Thyroid gland (tissue), 4 donors: ENCODE measurements around the gene CAD. TPM values are rescaled to one million over a fixed set of nuclear protein-coding genes. Genes with fewer than 3 reads are reported as not detected.

ENCODE experiments used
- DNase-seq, 2 donors: peaks; one replicate each; pipeline ENCODE4 v3.0.0-alpha.2; 2019
- H3K27ac ChIP-seq, 3 donors: fragments of 200-600 bp; sonication (generic); 1 replicate in 2 of 3; 2 replicates in 1 of 3; pipeline ENCODE4 v1.5.1; 2016 to 2019; ENCODE audit warnings: mild to moderate bottlenecking in 1 of 3, moderate library complexity in 1 of 3
- H3K27me3 ChIP-seq: fragments of 200-600 bp; sonication (generic); one replicate; pipeline ENCODE4 v1.5.1; 2019
- H3K36me3 ChIP-seq, 2 donors: fragments of 200-600 bp; sonication (generic); one replicate each; pipeline ENCODE4 v1.5.1; 2016 to 2019
- H3K4me1 ChIP-seq, 2 donors: fragments of 200-600 bp; sonication (generic); one replicate each; pipeline ENCODE4 v1.5.1; 2017 to 2019
- H3K4me3 ChIP-seq, 3 donors: fragments of 200-600 bp; sonication (generic); replicated peaks in 1 of 3; 1 replicate in 2 of 3; 2 replicates in 1 of 3; pipeline ENCODE4 v1.5.1; 2016; ENCODE audit warnings: mild to moderate bottlenecking in 1 of 3
- H3K9me3 ChIP-seq: fragments of 200-600 bp; sonication (generic); one replicate; pipeline ENCODE4 v1.5.1; 2017
- POLR2A ChIP-seq, 2 donors: fragments of 450-650 bp; IDR thresholded peaks; one replicate each; pipeline ENCODE4 v1.6.1; 2017; ENCODE audit warnings: antibody characterized with exemption in 2 of 2, mild to moderate bottlenecking in 2 of 2, moderate library complexity in 1 of 2
- WGBS, 2 donors: methylation state at CpG; one replicate each; pipeline ENCODE4 v1.1.5; 2017; 5-methylcytosine and 5-hydroxymethylcytosine counted together
- intact Hi-C: fragments of 100-400 bp; cut with DNase I; formaldehyde crosslinking; loops from one replicate; pipeline ENCODE4 v1.15.1; 2023
- total RNA-seq, 4 donors: library from RNA; depleted of rRNA; stranded (reverse); fragments of >200 nt; gene quantifications; one replicate each; pipeline ENCODE4 v1.2.3, GENCODE V29; 2016
- TF ChIP-seq, protein P1 (sequence below), 6 experiments: fragments of 200-600 bp in 3 of 6; fragments of 450-650 bp in 3 of 6; sonication (generic) in 3 of 6; IDR thresholded peaks; one replicate each; pipeline ENCODE4 v1.5.1; 2016 to 2019; ENCODE audit warnings: antibody characterized with exemption in 6 of 6, mild to moderate bottlenecking in 2 of 6, inconsistent platforms in 1 of 6, moderate library complexity in 1 of 6

The CAD gene
- total RNA-seq, 4 donors from 2014 or later: 16.5 to 31.9 (median 28.2) TPM

DNA sequence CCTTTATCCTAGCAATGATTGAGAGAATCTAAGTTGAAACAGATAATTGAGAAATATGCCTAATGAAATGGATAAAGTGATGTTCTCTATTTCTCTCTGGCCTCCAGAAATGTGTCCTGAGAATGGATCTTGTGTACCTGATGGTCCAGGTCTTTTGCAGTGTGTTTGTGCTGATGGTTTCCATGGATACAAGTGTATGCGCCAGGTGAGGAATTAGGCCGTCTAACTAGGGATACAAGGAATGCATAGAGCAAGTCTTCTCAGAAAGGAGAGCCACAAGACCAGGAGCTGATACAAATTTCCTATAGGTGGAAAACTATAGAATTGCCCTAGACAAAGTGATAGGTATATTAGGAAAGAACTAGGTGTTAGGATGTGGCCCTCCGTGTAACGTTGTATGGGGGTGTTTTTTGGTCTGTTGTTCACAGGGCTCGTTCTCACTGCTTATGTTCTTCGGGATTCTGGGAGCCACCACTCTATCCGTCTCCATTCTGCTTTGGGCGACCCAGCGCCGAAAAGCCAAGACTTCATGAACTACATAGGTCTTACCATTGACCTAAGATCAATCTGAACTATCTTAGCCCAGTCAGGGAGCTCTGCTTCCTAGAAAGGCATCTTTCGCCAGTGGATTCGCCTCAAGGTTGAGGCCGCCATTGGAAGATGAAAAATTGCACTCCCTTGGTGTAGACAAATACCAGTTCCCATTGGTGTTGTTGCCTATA lies 592 bp upstream of the CAD start:
- intact Hi-C loops: no loop called here
- Histone ChIP-seq H3K4me1 (peaks cover 14 to 20% of the 10 kb centered on the region in 2 donors), H3K9me3 (no peaks in the 10 kb centered on the region), H3K27me3 (no peaks in the 10 kb centered on the region), H3K27ac (peak overlapping the region in 1 of 3 donors; percentile 47), H3K4me3 (peak overlapping the region in 2 of 3 donors; percentile 37 to 64), H3K36me3 (peaks cover 0 to 9% of the 10 kb centered on the region in 2 donors)
- TF ChIP-seq, protein P1, sequence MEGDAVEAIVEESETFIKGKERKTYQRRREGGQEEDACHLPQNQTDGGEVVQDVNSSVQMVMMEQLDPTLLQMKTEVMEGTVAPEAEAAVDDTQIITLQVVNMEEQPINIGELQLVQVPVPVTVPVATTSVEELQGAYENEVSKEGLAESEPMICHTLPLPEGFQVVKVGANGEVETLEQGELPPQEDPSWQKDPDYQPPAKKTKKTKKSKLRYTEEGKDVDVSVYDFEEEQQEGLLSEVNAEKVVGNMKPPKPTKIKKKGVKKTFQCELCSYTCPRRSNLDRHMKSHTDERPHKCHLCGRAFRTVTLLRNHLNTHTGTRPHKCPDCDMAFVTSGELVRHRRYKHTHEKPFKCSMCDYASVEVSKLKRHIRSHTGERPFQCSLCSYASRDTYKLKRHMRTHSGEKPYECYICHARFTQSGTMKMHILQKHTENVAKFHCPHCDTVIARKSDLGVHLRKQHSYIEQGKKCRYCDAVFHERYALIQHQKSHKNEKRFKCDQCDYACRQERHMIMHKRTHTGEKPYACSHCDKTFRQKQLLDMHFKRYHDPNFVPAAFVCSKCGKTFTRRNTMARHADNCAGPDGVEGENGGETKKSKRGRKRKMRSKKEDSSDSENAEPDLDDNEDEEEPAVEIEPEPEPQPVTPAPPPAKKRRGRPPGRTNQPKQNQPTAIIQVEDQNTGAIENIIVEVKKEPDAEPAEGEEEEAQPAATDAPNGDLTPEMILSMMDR (IDR thresholded peaks at IDR 0.05): no peak
- no peak for TF ChIP-seq POLR2A (IDR thresholded peaks at IDR 0.05)
- no peak for DNase-seq
- WGBS, 2 donors: 86 to 90% methylated on average over 13 of the region's 13 CpGs

- 89 to 94% methylated on average over 4 of the region's 4 CpGs for WGBS, 2 donors
- H3K9me3 ChIP-seq: no peaks in the 10 kb centered on the region
- peaks cover 9 to 12% of the 10 kb centered on the region in 2 donors for H3K4me1 ChIP-seq
- peaks cover 3 to 19% of the 10 kb centered on the region in 2 donors for H3K36me3 ChIP-seq
- TF ChIP-seq, protein P1 (IDR thresholded peaks at IDR 0.05): no peak
- TF ChIP-seq POLR2A (IDR thresholded peaks at IDR 0.05): no peak
- DNase-seq: no peak
- H3K27me3 ChIP-seq: no peaks in the 10 kb centered on the region
- intact Hi-C loops: no loop called here
- H3K27ac ChIP-seq: no peak overlapping the region
- no peak overlapping the region for H3K4me3 ChIP-seq
Measured at GRCh38 chr2:27218614-27219013, 1.4 kb downstream of the CAD start.

GRCh38 chr2:27219091-27219490 lies 1.9 kb downstream of the CAD start:
- Histone ChIP-seq H3K27ac (no peak overlapping the region), H3K9me3 (no peaks in the 10 kb centered on the region), H3K4me1 (peaks cover 9 to 11% of the 10 kb centered on the region in 2 donors), H3K27me3 (no peaks in the 10 kb centered on the region), H3K4me3 (no peak overlapping the region), H3K36me3 (peaks cover 7 to 23% of the 10 kb centered on the region in 2 donors)
- intact Hi-C loops: no loop called here
- WGBS, 2 donors: 87 to 90% methylated on average over 2 of the region's 2 CpGs
- no peak for DNase-seq
- TF ChIP-seq POLR2A (IDR thresholded peaks at IDR 0.05): no peak
- TF ChIP-seq, protein P1 (IDR thresholded peaks at IDR 0.05): no peak

DNA sequence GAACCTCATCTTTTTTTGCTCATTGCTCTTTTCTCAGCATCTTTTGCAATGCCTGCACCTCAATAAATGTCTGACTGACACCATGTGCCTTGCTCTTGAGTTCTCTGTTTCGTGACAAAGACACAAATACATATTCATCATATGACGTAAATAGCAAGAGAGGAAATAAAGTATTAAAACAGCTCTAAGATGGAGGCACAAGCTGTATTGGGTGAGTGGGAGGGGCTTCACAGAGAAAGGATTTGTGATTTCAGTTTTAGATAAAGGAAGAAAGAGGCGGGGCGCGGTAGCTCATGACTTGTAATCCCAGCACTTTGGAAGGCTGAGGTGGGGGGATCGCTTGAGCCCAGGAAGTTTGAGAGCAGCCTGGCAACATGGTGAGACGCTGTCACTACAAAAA lies 2.9 kb downstream of the CAD start:
- no peak overlapping the region for H3K27ac ChIP-seq
- no peaks in the 10 kb centered on the region for H3K27me3 ChIP-seq
- no peak for DNase-seq
- H3K36me3 ChIP-seq: peaks cover 16 to 33% of the 10 kb centered on the region in 2 donors
- H3K9me3 ChIP-seq: no peaks in the 10 kb centered on the region
- TF ChIP-seq POLR2A (IDR thresholded peaks at IDR 0.05): no peak
- TF ChIP-seq, protein P1 (IDR thresholded peaks at IDR 0.05): no peak
- 94 to 96% methylated on average over 7 of the region's 7 CpGs for WGBS, 2 donors
- intact Hi-C loops: no loop called here
- H3K4me1 ChIP-seq: peaks cover 9 to 11% of the 10 kb centered on the region in 2 donors
- no peak overlapping the region for H3K4me3 ChIP-seq

GRCh38 chr2:27221166-27221565 lies 4.0 kb downstream of the CAD start:
- no peak overlapping the region for H3K4me3 ChIP-seq
- intact Hi-C loops: no loop called here
- no peak for TF ChIP-seq POLR2A (IDR thresholded peaks at IDR 0.05)
- TF ChIP-seq, protein P1 (IDR thresholded peaks at IDR 0.05): no peak
- H3K36me3 ChIP-seq: peaks cover 24 to 35% of the 10 kb centered on the region in 2 donors
- no peak overlapping the region for H3K27ac ChIP-seq
- H3K27me3 ChIP-seq: no peaks in the 10 kb centered on the region
- H3K4me1 ChIP-seq: peaks cover 9 to 11% of the 10 kb centered on the region in 2 donors
- no peak for DNase-seq
- H3K9me3 ChIP-seq: no peaks in the 10 kb centered on the region
- WGBS, 2 donors: 85 to 87% methylated on average over 3 of the region's 3 CpGs
